Activated CD8-positive, alpha-beta memory T cell treated with anti-CD3 and anti-CD28 coated beads, Interleukin-2, amount 50 U/mL, for 1 hour (primary cell): Measurements from ENCODE around the gene PCDH11X.
"Not testable (repeated sequence)": the region's sequence is repeated elsewhere in the genome, so short reads cannot be mapped to it uniquely, and the experiment has no call there.

Experiments used
- DNase-seq: peaks from one replicate; pipeline ENCODE4 v3.0.0-alpha.2; 2020; ENCODE audit errors: extremely low read depth

Gene PCDH11X

GRCh38 chrX:91779135-91779534 lies at the start of gene PCDH11X:
Gene PCDH11X (plus strand): TSS chrX:91779375. CDS start chrX:91835505, 56,130 bp downstream.
- DNase-seq, result not testable (repeated sequence)

GRCh38 chrX:91747446-91747845 lies 31.7 kb upstream of the PCDH11X start:
- DNase-seq, result not testable (repeated sequence)

GRCh38 chrX:91753022-91753421 lies 26.2 kb upstream of the PCDH11X start:
- DNase-seq, result not testable (repeated sequence)

- not testable (repeated sequence) for DNase-seq
Observed at GRCh38 chrX:91770619-91771488, 8.3 kb upstream of the PCDH11X start.

- not testable (repeated sequence) for DNase-seq
Observed at GRCh38 chrX:91773943-91774342, 5.2 kb upstream of the PCDH11X start.

- not testable (repeated sequence) for DNase-seq
Observed at GRCh38 chrX:91780008-91780407, 833 bp downstream of the PCDH11X start.

GRCh38 chrX:91780698-91781097 lies 1.5 kb downstream of the PCDH11X start:
- DNase-seq, result not testable (repeated sequence)

- not testable (repeated sequence) for DNase-seq
Observed at GRCh38 chrX:91781553-91782298, 2.6 kb downstream of the PCDH11X start.

- not testable (repeated sequence) for DNase-seq
Observed at GRCh38 chrX:91782825-91783224, 3.6 kb downstream of the PCDH11X start.

- DNase-seq, result not testable (repeated sequence)
Observed at GRCh38 chrX:91817537-91817936, 38.4 kb downstream of the PCDH11X start.

GRCh38 chrX:91825321-91825720 lies 46.1 kb downstream of the PCDH11X start:
- not testable (repeated sequence) for DNase-seq
